Measurements from ENCODE around the gene OSM. TPM values are rescaled to one million over a fixed set of nuclear protein-coding genes. Genes with fewer than 3 reads are reported as not detected.

Gene OSM
- total and polyA plus RNA-seq, 2 experiments from 2014 or later, result not detected

DNA sequence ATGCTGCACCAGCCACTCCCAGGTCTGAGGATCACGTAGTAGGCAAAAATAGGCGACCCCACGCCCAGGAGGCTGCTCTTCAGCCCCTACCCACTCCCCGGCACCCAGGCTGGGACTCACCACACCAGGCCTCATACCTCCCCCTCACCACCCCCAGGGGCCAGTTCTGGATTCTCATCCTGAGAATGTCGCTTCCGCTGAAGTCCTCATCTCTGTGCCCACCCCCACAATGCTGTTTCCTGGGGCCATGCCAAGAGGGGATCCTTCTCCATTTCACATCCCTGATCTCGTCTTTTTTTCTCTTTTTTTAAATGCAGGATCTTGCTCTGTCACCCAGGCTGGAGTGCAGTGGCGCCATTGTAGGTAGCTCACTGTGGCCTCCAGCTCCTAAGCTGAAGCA lies 1.7 kb upstream of the OSM start (continued):
- TF ChIP-seq ZNF462 (CRISPR knock-in tag; IDR thresholded peaks at IDR 0.05) (no peak), CREB1 (CRISPR knock-in tag; IDR thresholded peaks at IDR 0.05; ENCODE audit: low read depth) (no peak), ETS1 (IDR thresholded peaks at IDR 0.05) (no peak), JUNB (IDR thresholded peaks at IDR 0.05; ENCODE audit: unreplicated experiment) (no peak), EZH2phosphoT487 (IDR thresholded peaks at IDR 0.05; ENCODE audit: unreplicated experiment) (no peak), ZNF331 (CRISPR knock-in tag; IDR thresholded peaks at IDR 0.05; ENCODE audit: low read depth) (no peak), NANOG (IDR thresholded peaks at IDR 0.05; ENCODE audit: borderline replicate concordance) (no peak), CTCF (conservative IDR thresholded peaks at IDR 0.05; ENCODE audit: low read depth in 2 of 2) (no peak), ZNF114 (CRISPR knock-in tag; IDR thresholded peaks at IDR 0.05) (no peak), POLR2AphosphoS5 (IDR thresholded peaks at IDR 0.05; ENCODE audit: low read depth) (no peak)
- TF ChIP-seq, protein P1, sequence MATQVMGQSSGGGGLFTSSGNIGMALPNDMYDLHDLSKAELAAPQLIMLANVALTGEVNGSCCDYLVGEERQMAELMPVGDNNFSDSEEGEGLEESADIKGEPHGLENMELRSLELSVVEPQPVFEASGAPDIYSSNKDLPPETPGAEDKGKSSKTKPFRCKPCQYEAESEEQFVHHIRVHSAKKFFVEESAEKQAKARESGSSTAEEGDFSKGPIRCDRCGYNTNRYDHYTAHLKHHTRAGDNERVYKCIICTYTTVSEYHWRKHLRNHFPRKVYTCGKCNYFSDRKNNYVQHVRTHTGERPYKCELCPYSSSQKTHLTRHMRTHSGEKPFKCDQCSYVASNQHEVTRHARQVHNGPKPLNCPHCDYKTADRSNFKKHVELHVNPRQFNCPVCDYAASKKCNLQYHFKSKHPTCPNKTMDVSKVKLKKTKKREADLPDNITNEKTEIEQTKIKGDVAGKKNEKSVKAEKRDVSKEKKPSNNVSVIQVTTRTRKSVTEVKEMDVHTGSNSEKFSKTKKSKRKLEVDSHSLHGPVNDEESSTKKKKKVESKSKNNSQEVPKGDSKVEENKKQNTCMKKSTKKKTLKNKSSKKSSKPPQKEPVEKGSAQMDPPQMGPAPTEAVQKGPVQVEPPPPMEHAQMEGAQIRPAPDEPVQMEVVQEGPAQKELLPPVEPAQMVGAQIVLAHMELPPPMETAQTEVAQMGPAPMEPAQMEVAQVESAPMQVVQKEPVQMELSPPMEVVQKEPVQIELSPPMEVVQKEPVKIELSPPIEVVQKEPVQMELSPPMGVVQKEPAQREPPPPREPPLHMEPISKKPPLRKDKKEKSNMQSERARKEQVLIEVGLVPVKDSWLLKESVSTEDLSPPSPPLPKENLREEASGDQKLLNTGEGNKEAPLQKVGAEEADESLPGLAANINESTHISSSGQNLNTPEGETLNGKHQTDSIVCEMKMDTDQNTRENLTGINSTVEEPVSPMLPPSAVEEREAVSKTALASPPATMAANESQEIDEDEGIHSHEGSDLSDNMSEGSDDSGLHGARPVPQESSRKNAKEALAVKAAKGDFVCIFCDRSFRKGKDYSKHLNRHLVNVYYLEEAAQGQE (IDR thresholded peaks at IDR 0.05; ENCODE audit: unreplicated experiment), result no peak

All from GM23338 (cell line).